IMR-90 (cell line): ENCODE measurements around the gene PI4KA. TPM values are rescaled to one million over a fixed set of nuclear protein-coding genes. Genes with fewer than 3 reads are reported as not detected.

Experiments used
- ATAC-seq: fragments of 200-7000 bp; cut with Tn5 transposase; 2 replicates; pipeline ENCODE4 v1.9.1; 2020; ENCODE audit warnings: low read depth, mild to moderate bottlenecking, moderate library complexity
- BruUV-seq: library from RNA; stranded (reverse); fragments of 400-500 nt; replicated peaks from 2 replicates; lab custom pipeline; 2021; lab: Mats Ljungman, UMichigan
- CTCF ChIA-PET: fragments of 300-600 bp; formaldehyde crosslinking; extraction: SDS; loops from one replicate; lab custom pipeline; 2021; ENCODE audit warnings: antibody characterized with exemption; lab: Yijun Ruan, JAX
- POLR2A ChIA-PET: fragments of 300-600 bp; sonication (Branson Sonifier 250); formaldehyde crosslinking; loops from one replicate; lab custom pipeline; 2022; ENCODE audit warnings: antibody characterized with exemption; ENCODE audit not compliant: unreplicated experiment; lab: Charles Lee
- DNase-seq: peaks from one replicate; pipeline ENCODE4 v3.0.0; 2013
- H2AFZ ChIP-seq: replicated peaks from 2 replicates; pipeline ENCODE3; 2013; ENCODE audit warnings: low read length, mild to moderate bottlenecking; ENCODE audit not compliant: poor library complexity
- H2AK5ac ChIP-seq: 2 replicates; pipeline ENCODE4 v1.6.1; 2013; ENCODE audit warnings: low read depth, low read length, inconsistent platforms
- H2AK9ac ChIP-seq: replicated peaks from 2 replicates; pipeline ENCODE3; 2013; ENCODE audit warnings: mild to moderate bottlenecking, low read depth, low read length, moderate library complexity; ENCODE audit not compliant: poor library complexity
- H2BK120ac ChIP-seq: 2 replicates; pipeline ENCODE4 v1.6.1; 2013; ENCODE audit warnings: low read depth, low read length, inconsistent platforms
- H2BK15ac ChIP-seq: 3 replicates; pipeline ENCODE4 v1.6.1; 2013; ENCODE audit warnings: low read depth, low read length, inconsistent platforms
- H2BK20ac ChIP-seq: 2 replicates; pipeline ENCODE4 v1.6.1; 2013; ENCODE audit warnings: low read depth, mild to moderate bottlenecking, inconsistent platforms, low read length, moderate library complexity
- H2BK5ac ChIP-seq: 2 replicates; pipeline ENCODE4 v1.6.1; 2013; ENCODE audit warnings: mild to moderate bottlenecking, low read depth, low read length, inconsistent platforms; ENCODE audit not compliant: poor library complexity, severe bottlenecking
- H3K14ac ChIP-seq: replicated peaks from 2 replicates; pipeline ENCODE4 v1.6.1; 2013; ENCODE audit warnings: low read depth, low read length, inconsistent platforms
- H3K18ac ChIP-seq: 2 replicates; pipeline ENCODE4 v1.6.1; 2013; ENCODE audit warnings: low read depth, low read length, control low read depth
- H3K23ac ChIP-seq: 2 replicates; pipeline ENCODE4 v1.6.1; 2013; ENCODE audit warnings: low read depth, low read length, inconsistent platforms
- H3K27ac ChIP-seq: 2 replicates; pipeline ENCODE4 v1.5.1; 2013; ENCODE audit warnings: mild to moderate bottlenecking, control low read depth, low read length; ENCODE audit not compliant: insufficient read depth
- H3K27me3 ChIP-seq: 2 replicates; pipeline ENCODE4 v1.6.1; 2013; ENCODE audit warnings: low read length; ENCODE audit not compliant: control insufficient read depth, insufficient read depth
- H3K36me3 ChIP-seq: 2 replicates; pipeline ENCODE4 v1.6.1; 2013; ENCODE audit warnings: low read length, mixed read lengths; ENCODE audit not compliant: control insufficient read depth, insufficient read depth
- H3K4ac ChIP-seq: 2 replicates; pipeline ENCODE4 v1.6.1; 2013; ENCODE audit warnings: low read depth, low read length, inconsistent platforms
- H3K4me1 ChIP-seq: 2 replicates; pipeline ENCODE4 v1.6.1; 2013; ENCODE audit warnings: low read length, mixed read lengths; ENCODE audit not compliant: control insufficient read depth, insufficient read depth
- H3K4me2 ChIP-seq: 2 replicates; pipeline ENCODE4 v1.6.1; 2013; ENCODE audit warnings: low read depth, mild to moderate bottlenecking, control low read depth, low read length, moderate library complexity
- H3K4me3 ChIP-seq: 2 replicates; pipeline ENCODE4 v1.5.1; 2013; ENCODE audit warnings: low read depth, mild to moderate bottlenecking, control low read depth, low read length, moderate library complexity; ENCODE audit not compliant: insufficient read depth
- H3K56ac ChIP-seq: 2 replicates; pipeline ENCODE4 v1.6.1; 2013; ENCODE audit warnings: low read length, inconsistent platforms; ENCODE audit not compliant: insufficient read depth; ENCODE audit errors: extremely low read depth
- H3K79me1 ChIP-seq, 2 experiments: 2 replicates each; pipeline ENCODE4 v1.6.1; 2013; ENCODE audit warnings: low read length in 2 of 2, inconsistent platforms in 1 of 2, low read depth in 1 of 2
- H3K9ac ChIP-seq: 2 replicates; pipeline ENCODE4 v1.6.1; 2013; ENCODE audit warnings: low read depth, low read length, control low read depth
- H3K9me1 ChIP-seq: 2 replicates; pipeline ENCODE4 v1.6.1; 2013; ENCODE audit warnings: low read length, inconsistent platforms; ENCODE audit not compliant: insufficient read depth
- H3K9me3 ChIP-seq: 2 replicates; pipeline ENCODE4 v1.6.1; 2013; ENCODE audit warnings: low read length; ENCODE audit not compliant: control insufficient read depth, insufficient read depth
- H4K20me1 ChIP-seq: 2 replicates; pipeline ENCODE4 v1.6.1; 2013; ENCODE audit warnings: low read length, inconsistent platforms; ENCODE audit not compliant: insufficient read depth
- H4K5ac ChIP-seq: 2 replicates; pipeline ENCODE4 v1.6.1; 2013; ENCODE audit warnings: mild to moderate bottlenecking, low read depth, low read length, control low read depth
- H4K8ac ChIP-seq, 2 experiments: 2 replicates each; pipeline ENCODE4 v1.6.1; 2013; ENCODE audit warnings: low read depth in 2 of 2, low read length in 2 of 2, control low read depth in 1 of 2, inconsistent platforms in 1 of 2
- H4K91ac ChIP-seq: 2 replicates; pipeline ENCODE4 v1.6.1; 2013; ENCODE audit warnings: low read depth, low read length, inconsistent platforms; ENCODE audit not compliant: insufficient read depth
- CEBPB ChIP-seq: IDR thresholded peaks from 2 replicates; pipeline ENCODE4 v1.6.1; 2012; ENCODE audit warnings: low read depth, low read length, improper control_type of control experiment
- CHD1 ChIP-seq: IDR thresholded peaks from 2 replicates; pipeline ENCODE4 v1.6.1; 2012; ENCODE audit warnings: low read depth, low read length, improper control_type of control experiment
- CTCF ChIP-seq: conservative IDR thresholded peaks from 2 replicates; pipeline ENCODE4 v1.5.1; 2012; ENCODE audit warnings: mild to moderate bottlenecking, low read depth, low read length, improper control_type of control experiment
- FOS ChIP-seq: fragments of 150-350 bp; IDR thresholded peaks from 2 replicates; pipeline ENCODE4 v1.6.1; 2016; ENCODE audit warnings: low read depth, low read length
- MAFK ChIP-seq: IDR thresholded peaks from 2 replicates; pipeline ENCODE4 v1.6.1; 2012; ENCODE audit warnings: low read depth, low read length, improper control_type of control experiment
- MXI1 ChIP-seq: IDR thresholded peaks from 2 replicates; pipeline ENCODE4 v1.6.1; 2012; ENCODE audit warnings: low read depth, mild to moderate bottlenecking, low read length, moderate library complexity, borderline replicate concordance
- NFE2L2 ChIP-seq: fragments of 150-350 bp; IDR thresholded peaks from 2 replicates; pipeline ENCODE4 v1.6.1; 2016; ENCODE audit warnings: low read depth, mild to moderate bottlenecking, low read length
- RAD21 ChIP-seq: IDR thresholded peaks from 2 replicates; pipeline ENCODE4 v1.6.1; 2012; ENCODE audit warnings: low read length, improper control_type of control experiment
- USF2 ChIP-seq: fragments of 150-350 bp; IDR thresholded peaks from 2 replicates; pipeline ENCODE4 v1.6.1; 2017; ENCODE audit warnings: mild to moderate bottlenecking, antibody characterized with exemption, low read length, low read depth
- WGBS, 2 experiments: methylation state at CpG; one replicate each; pipeline versions ENCODE4 v1.1.5 to v1.1.7; 2013; ENCODE audit warnings: missing lambda C conversion rate in 2 of 2; ENCODE audit not compliant: insufficient read length in 1 of 2; ENCODE audit errors: extremely low coverage in 2 of 2; 5-methylcytosine and 5-hydroxymethylcytosine counted together
- dilution Hi-C: fragments of 300-500 bp; cut with HindIII; formaldehyde crosslinking; loops from one replicate; pipeline ENCODE4 v1.14.3; 2018; ENCODE audit warnings: low sequenced_read_pairs; ENCODE audit not compliant: unreplicated experiment
- in situ Hi-C: fragments of 300-500 bp; cut with MboI; formaldehyde crosslinking; loops from 3 replicates; pipeline ENCODE4 v1.14.3; 2019; ENCODE audit warnings: low sequenced_read_pairs, inconsistent platforms, mixed read lengths
- intact Hi-C: fragments of 100-400 bp; cut with micrococcal nuclease; formaldehyde crosslinking; loops from 2 replicates; pipeline ENCODE4 v1.10.0; 2022
- polyA plus RNA-seq, 3 experiments: library from polyadenylated mRNA; depleted of rRNA; stranded (reverse); fragments of >200 nt; gene quantifications; 2 replicates each; pipeline ENCODE4 v1.2.3, GENCODE V29; 2012; ENCODE audit warnings: low replicate concordance in 1 of 3
- total RNA-seq: library from RNA; depleted of rRNA; stranded (reverse); fragments of >200 nt; gene quantifications from 2 replicates; pipeline ENCODE4 v1.2.3, GENCODE V29; 2012
- TF ChIP-seq, protein P1 (sequence below): fragments of 150-350 bp; IDR thresholded peaks from 2 replicates; pipeline ENCODE4 v1.6.1; 2016; ENCODE audit warnings: low read depth, mild to moderate bottlenecking, low read length, moderate library complexity, borderline replicate concordance

PI4KA gene
- total and polyA plus RNA-seq, 2 of the 4 experiments (the other 2 are of a cell fraction), result 16.8 to 35.5 TPM

DNA sequence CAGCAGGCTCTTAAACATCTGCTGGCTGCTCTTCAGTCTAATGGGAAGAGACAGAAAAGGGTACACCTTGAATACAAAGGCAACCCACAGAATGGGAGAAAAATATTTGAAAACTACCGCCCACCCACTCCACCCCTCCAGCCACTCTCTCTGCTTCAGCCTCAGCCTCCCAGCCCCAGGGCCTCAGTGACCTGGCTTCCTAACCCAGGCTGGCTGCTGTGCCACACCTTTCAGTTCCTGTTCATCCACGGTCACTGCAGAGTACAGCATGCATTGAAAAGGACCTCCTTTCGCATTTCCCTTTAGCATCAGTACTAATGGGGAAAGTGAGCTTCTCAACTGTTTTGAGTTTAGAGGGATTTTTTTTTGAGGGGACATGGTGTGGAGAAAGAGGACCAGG lies 113.5 kb downstream of the PI4KA start:
- no peak overlapping the region for H2AK5ac ChIP-seq

More for the DNA sequence above, 113.5 kb downstream of the PI4KA start:
- TF ChIP-seq CEBPB (no peak), CTCF (no peak), FOS (no peak), CHD1 (no peak), USF2 (no peak), RAD21 (no peak), NFE2L2 (no peak), MAFK (no peak), MXI1 (no peak)
- TF ChIP-seq, protein P1, sequence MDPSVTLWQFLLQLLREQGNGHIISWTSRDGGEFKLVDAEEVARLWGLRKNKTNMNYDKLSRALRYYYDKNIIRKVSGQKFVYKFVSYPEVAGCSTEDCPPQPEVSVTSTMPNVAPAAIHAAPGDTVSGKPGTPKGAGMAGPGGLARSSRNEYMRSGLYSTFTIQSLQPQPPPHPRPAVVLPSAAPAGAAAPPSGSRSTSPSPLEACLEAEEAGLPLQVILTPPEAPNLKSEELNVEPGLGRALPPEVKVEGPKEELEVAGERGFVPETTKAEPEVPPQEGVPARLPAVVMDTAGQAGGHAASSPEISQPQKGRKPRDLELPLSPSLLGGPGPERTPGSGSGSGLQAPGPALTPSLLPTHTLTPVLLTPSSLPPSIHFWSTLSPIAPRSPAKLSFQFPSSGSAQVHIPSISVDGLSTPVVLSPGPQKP, result no peak
- no TSS peak for BruUV-seq
- Histone ChIP-seq H2BK5ac (no peak overlapping the region), H3K27ac (no peak overlapping the region), H3K56ac (no peak overlapping the region), H3K4ac (no peak overlapping the region), H3K9me3 (no peaks in the 10 kb centered on the region), H2BK20ac (no peak overlapping the region), H3K14ac (no peak overlapping the region), H3K36me3 (peaks cover 53% of the 10 kb centered on the region), H3K27me3 (no peaks in the 10 kb centered on the region), H4K5ac (no peak overlapping the region), H4K8ac (no peak overlapping the region), H4K20me1 (peaks cover 3% of the 10 kb centered on the region), H3K18ac (no peak overlapping the region), H3K23ac (no peak overlapping the region), H3K4me2 (no peak overlapping the region), H3K4me3 (no peak overlapping the region), H4K91ac (no peak overlapping the region), H2AK9ac (no peak overlapping the region), H3K9me1 (peaks cover under 1% of the 10 kb centered on the region; the same call in 1 of the 2 replicates), H3K79me1 (no peaks in the 10 kb centered on the region), H2BK15ac (no peak overlapping the region), H3K9ac (no peak overlapping the region), H2BK120ac (no peak overlapping the region), H3K4me1 (no peaks in the 10 kb centered on the region), H2AFZ (no peak overlapping the region)
- WGBS, 2 experiments, result 83% methylated on average over 1 of the region's 3 CpGs; no CpG with 5 or more reads in 1 of the 2 experiments
- ATAC-seq (no peak), DNase-seq (no peak)
- dilution Hi-C loops (no loop called here), intact Hi-C loops (no loop called here), in situ Hi-C loops (no loop called here)
- POLR2A ChIA-PET, result no interaction called here
- CTCF ChIA-PET, result no interaction called here
